PC-3 (cell line): ENCODE data around the gene DEUP1. TPM values are rescaled to one million over a fixed set of nuclear protein-coding genes. Genes with fewer than 3 reads are reported as not detected.

Experiments
- ATAC-seq: fragments of 200-7000 bp; cut with Tn5 transposase; 2 replicates; pipeline ENCODE4 v1.9.1; 2020; ENCODE audit warnings: mild to moderate bottlenecking, moderate library complexity
- BruUV-seq: library from RNA; stranded (reverse); fragments of 400-500 nt; replicated peaks from 2 replicates; lab custom pipeline; 2021; lab: Mats Ljungman, UMichigan
- CTCF ChIA-PET: fragments of 300-600 bp; sonication (Branson Sonifier 250); formaldehyde crosslinking; loops from one replicate; lab custom pipeline; 2022; ENCODE audit warnings: antibody characterized with exemption; lab: Charles Lee
- POLR2A ChIA-PET: fragments of 300-600 bp; sonication (Branson Sonifier 250); formaldehyde crosslinking; loops from one replicate; lab custom pipeline; 2022; ENCODE audit warnings: antibody characterized with exemption; ENCODE audit not compliant: unreplicated experiment; lab: Charles Lee
- DNase-seq: peaks from one replicate; pipeline ENCODE4 v3.0.0-alpha.2; 2015
- H2AFZ ChIP-seq: fragments of 300-600 bp; sonication (generic); 2 replicates; pipeline ENCODE4 v1.6.0; 2016; ENCODE audit warnings: antibody characterized with exemption, low read length
- H3F3A ChIP-seq: fragments of 300-600 bp; sonication (generic); one replicate; pipeline ENCODE4 v1.6.0; 2017; ENCODE audit warnings: antibody characterized with exemption, low read length, control low read depth, mild to moderate bottlenecking; ENCODE audit not compliant: unreplicated experiment
- H3K27ac ChIP-seq: fragments of 300-600 bp; sonication (generic); 2 replicates; pipeline ENCODE4 v1.5.1; 2016; ENCODE audit warnings: mild to moderate bottlenecking, low read length
- H3K27me3 ChIP-seq: fragments of 300-600 bp; sonication (generic); 2 replicates; pipeline ENCODE4 v1.6.1; 2016; ENCODE audit warnings: low read length, mixed read lengths
- H3K36me3 ChIP-seq: fragments of 300-600 bp; sonication (generic); 2 replicates; pipeline ENCODE4 v1.6.1; 2016; ENCODE audit warnings: low read depth, mixed run types, low read length, mixed read lengths
- H3K4me1 ChIP-seq: fragments of 300-600 bp; sonication (generic); 2 replicates; pipeline ENCODE4 v1.5.1; 2016; ENCODE audit warnings: low read length; ENCODE audit not compliant: insufficient read depth
- H3K4me2 ChIP-seq: fragments of 300-600 bp; sonication (generic); 2 replicates; pipeline ENCODE4 v1.6.0; 2016; ENCODE audit warnings: low read length
- H3K4me3 ChIP-seq: fragments of 300-600 bp; sonication (generic); 2 replicates; pipeline ENCODE4 v1.5.1; 2016; ENCODE audit warnings: mild to moderate bottlenecking, low read length, mixed read lengths
- H3K79me2 ChIP-seq: fragments of 300-600 bp; sonication (generic); 2 replicates; pipeline ENCODE4 v1.6.1; 2017; ENCODE audit warnings: low read length, mixed read lengths
- H3K9ac ChIP-seq: fragments of 300-600 bp; sonication (generic); 2 replicates; pipeline ENCODE4 v1.6.0; 2016; ENCODE audit warnings: mild to moderate bottlenecking, low read length
- H3K9me2 ChIP-seq: fragments of 300-600 bp; sonication (generic); replicated peaks from 2 replicates; pipeline ENCODE4 v1.6.1; 2016; ENCODE audit warnings: mixed run types, low read length, mixed read lengths
- H3K9me3 ChIP-seq: fragments of 300-600 bp; sonication (generic); 2 replicates; pipeline ENCODE4 v1.6.1; 2016; ENCODE audit warnings: low read length, mixed read lengths
- H4K20me1 ChIP-seq: fragments of 300-600 bp; sonication (generic); 2 replicates; pipeline ENCODE4 v1.6.1; 2016; ENCODE audit warnings: low read length, mixed read lengths
- CTCF ChIP-seq: fragments of 300-600 bp; sonication (generic); conservative IDR thresholded peaks from 2 replicates; pipeline ENCODE4 v1.5.1; 2017; ENCODE audit warnings: antibody characterized with exemption, low read depth, mild to moderate bottlenecking, low read length
- EZH2 ChIP-seq: fragments of 300-600 bp; sonication (generic); IDR thresholded peaks from one replicate; pipeline ENCODE4 v1.6.1; 2017; ENCODE audit warnings: antibody characterized with exemption, mild to moderate bottlenecking, low read length; ENCODE audit not compliant: unreplicated experiment
- EZH2phosphoT487 ChIP-seq: fragments of 300-600 bp; sonication (generic); IDR thresholded peaks from 2 replicates; pipeline ENCODE4 v1.6.1; 2018; ENCODE audit warnings: mild to moderate bottlenecking, antibody characterized with exemption, low read length, borderline replicate concordance
- intact Hi-C: fragments of 100-400 bp; cut with micrococcal nuclease; formaldehyde crosslinking; loops from 2 replicates; pipeline ENCODE4 v1.9.0; 2023
- total RNA-seq: library from RNA; depleted of rRNA; stranded (reverse); fragments of >200 nt; gene quantifications from 2 replicates; pipeline ENCODE4 v1.2.3, GENCODE V29; 2014

DEUP1 gene
- total RNA-seq, 1 experiment from 2014 or later: 0.26 TPM

GRCh38 chr11:93464927-93465540 lies 134.5 kb downstream of the DEUP1 start:
- no peak for ATAC-seq

GRCh38 chr11:93467054-93467453 lies 136.5 kb downstream of the DEUP1 start:
- intact Hi-C loops: no loop called here
- Histone ChIP-seq H3K4me3 (no peak overlapping the region), H2AFZ (no peak overlapping the region), H3K27me3 (no peaks in the 10 kb centered on the region), H3K4me2 (no peak overlapping the region), H3K36me3 (no peaks in the 10 kb centered on the region), H4K20me1 (no peaks in the 10 kb centered on the region), H3K4me1 (no peaks in the 10 kb centered on the region), H3F3A (no peaks in the 10 kb centered on the region), H3K9me2 (no peaks in the 10 kb centered on the region), H3K27ac (no peak overlapping the region), H3K9ac (no peak overlapping the region), H3K79me2 (no peaks in the 10 kb centered on the region), H3K9me3 (no peaks in the 10 kb centered on the region)
- CTCF ChIA-PET: no interaction called here
- TF ChIP-seq EZH2 (no peak), CTCF (no peak), EZH2phosphoT487 (no peak)
- no peak for DNase-seq
- BruUV-seq: no TSS peak
- no peak for ATAC-seq
- POLR2A ChIA-PET: no interaction called here

More at GRCh38 chr11:93464927-93465540, 134.5 kb downstream of the DEUP1 start:
- TF ChIP-seq EZH2phosphoT487 (no peak), EZH2 (no peak), CTCF (no peak)
- intact Hi-C loops: no loop called here
- H3K27me3 ChIP-seq: no peaks in the 10 kb centered on the region
- H3K79me2 ChIP-seq: no peaks in the 10 kb centered on the region
- no peak overlapping the region for H3K27ac ChIP-seq
- ChIA-PET POLR2A (no interaction called here), CTCF (no interaction called here)
- no peaks in the 10 kb centered on the region for H3K9me2 ChIP-seq
- no peaks in the 10 kb centered on the region for H4K20me1 ChIP-seq
- no peaks in the 10 kb centered on the region for H3K36me3 ChIP-seq
- no peak overlapping the region for H3K9ac ChIP-seq
- no peak overlapping the region for H3K4me3 ChIP-seq
- no peak overlapping the region for H3K4me2 ChIP-seq
- no TSS peak for BruUV-seq
- H3F3A ChIP-seq: no peaks in the 10 kb centered on the region
- no peak overlapping the region for H2AFZ ChIP-seq
- no peaks in the 10 kb centered on the region for H3K9me3 ChIP-seq
- no peak for DNase-seq
- no peaks in the 10 kb centered on the region for H3K4me1 ChIP-seq

GRCh38 chr11:93468290-93468689 lies 137.7 kb downstream of the DEUP1 start:
- intact Hi-C loops: no loop called here
- no peak for ATAC-seq
- no peaks in the 10 kb centered on the region for H3K9me3 ChIP-seq
- 0 out of 2 replicates have a peak overlapping the region, but pooled peaks have one; percentile 2 for H2AFZ ChIP-seq
- no peaks in the 10 kb centered on the region for H3K79me2 ChIP-seq
- H3F3A ChIP-seq: no peaks in the 10 kb centered on the region
- no peaks in the 10 kb centered on the region for H4K20me1 ChIP-seq
- CTCF ChIA-PET: no interaction called here
- no peaks in the 10 kb centered on the region for H3K4me1 ChIP-seq
- no peak overlapping the region for H3K4me2 ChIP-seq
- no peak for TF ChIP-seq EZH2phosphoT487
- TF ChIP-seq EZH2: no peak
- TF ChIP-seq CTCF: no peak
- H3K36me3 ChIP-seq: no peaks in the 10 kb centered on the region
- no TSS peak for BruUV-seq
- H3K27me3 ChIP-seq: no peaks in the 10 kb centered on the region
- POLR2A ChIA-PET: no interaction called here
- no peak for DNase-seq
- H3K27ac ChIP-seq: no peak overlapping the region
- H3K9ac ChIP-seq: no peak overlapping the region
- H3K4me3 ChIP-seq: no peak overlapping the region
- no peaks in the 10 kb centered on the region for H3K9me2 ChIP-seq
